Stimulated activated naive CD4-positive, alpha-beta T cell treated with Interleukin-2 at 50 U/mL for 16 hours (primary cell): ENCODE data around the gene CPVL.

Experiments
- DNase-seq: peaks from one replicate; lab custom pipeline; 2025; lab: John Stamatoyannopoulos, UW

Gene CPVL

DNA sequence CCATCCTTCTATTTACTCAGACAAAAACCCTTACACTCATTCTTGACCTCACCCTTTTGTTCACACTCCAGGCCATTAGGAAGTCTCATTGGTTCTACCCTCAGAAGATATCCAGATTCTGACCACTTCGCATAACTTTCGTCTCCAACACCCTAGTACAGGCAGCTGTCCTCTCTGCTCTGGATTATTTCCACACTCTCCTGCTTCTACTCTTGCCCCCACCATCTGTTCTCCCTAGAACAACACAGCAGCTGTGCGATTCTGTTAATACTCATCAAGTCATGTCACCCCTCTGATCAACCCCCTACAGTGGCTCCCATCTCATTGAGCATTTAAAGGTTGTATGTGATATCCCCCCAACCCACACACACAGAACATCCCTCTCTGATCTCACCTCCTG, 172.7 kb downstream of the CPVL start:
- no peak for DNase-seq

DNA sequence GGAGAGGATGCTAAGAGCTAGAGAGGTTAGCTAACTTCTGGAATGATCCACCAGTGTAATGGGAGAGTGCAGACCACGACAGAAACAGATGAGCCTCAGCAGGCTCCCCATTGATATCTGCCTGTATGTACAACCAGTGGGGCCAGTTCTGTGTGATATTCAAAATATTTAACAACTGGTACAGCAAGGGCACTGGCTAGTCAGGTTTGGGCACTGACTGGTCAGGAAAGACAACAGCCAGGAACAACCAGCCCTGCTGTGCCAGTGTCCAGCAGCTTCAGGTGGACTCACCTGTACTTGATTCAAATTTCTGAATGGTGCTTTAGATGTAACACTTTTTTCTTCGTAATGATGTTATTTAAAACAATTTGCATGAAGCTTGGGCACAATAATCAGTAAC, 182.3 kb downstream of the CPVL start:
- DNase-seq = no peak

DNA sequence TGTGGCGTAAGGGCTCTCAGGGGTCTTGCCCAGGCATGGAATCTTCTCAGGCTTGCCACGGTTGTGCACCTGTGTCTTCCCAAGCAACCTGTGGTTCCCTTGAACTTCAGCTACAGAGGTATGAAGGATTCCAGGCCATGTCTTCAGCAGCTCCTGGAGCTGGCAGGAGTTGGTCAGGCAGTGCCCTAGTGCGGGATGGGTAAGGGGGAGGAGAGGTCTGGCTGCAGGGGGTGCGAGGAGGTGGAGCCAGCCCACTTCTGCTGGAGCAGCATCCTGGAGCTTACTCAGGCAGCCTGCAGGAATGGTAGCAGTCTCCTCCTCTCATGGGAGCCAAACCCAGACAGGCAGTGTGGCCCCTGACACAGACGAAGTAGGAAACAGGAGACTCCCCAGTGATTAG, 184.4 kb downstream of the CPVL start:
- DNase-seq = no peak

DNA sequence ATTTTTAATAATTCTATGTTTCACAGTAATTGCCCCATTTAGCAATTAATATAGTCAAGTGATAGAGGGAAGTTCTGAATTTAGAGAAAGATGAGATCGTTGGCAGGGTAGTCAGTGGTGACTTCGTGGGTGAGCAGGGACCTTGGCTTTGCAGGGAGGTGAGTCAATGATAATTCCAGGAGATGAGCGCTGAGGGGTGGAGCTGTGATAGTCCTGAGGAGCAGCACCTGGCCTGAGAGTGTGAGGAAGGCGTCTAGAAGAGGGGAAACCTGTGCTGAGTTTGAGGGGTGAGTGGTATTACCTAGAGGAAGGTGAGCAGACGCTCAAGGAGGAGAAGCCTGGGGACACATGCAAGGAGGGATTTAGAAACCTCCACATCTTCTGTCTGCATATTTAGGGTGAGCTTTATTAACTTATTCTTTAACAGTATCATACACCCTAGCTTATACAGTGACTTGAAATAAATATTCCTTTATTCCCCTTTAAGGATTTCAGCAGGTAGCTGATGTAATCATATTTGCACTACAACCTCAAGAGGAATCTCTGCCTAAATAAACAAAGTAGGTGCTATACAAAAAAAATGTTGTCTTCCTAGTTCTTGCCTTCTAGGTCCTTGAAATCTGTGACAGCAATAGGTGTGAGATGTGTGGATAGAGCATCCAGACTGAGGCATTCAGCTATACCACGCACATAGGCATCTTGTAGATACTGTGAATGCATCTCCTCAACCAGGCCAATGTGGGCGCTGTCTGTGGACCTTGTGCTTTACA, 186.1 kb downstream of the CPVL start:
- no peak for DNase-seq

DNA sequence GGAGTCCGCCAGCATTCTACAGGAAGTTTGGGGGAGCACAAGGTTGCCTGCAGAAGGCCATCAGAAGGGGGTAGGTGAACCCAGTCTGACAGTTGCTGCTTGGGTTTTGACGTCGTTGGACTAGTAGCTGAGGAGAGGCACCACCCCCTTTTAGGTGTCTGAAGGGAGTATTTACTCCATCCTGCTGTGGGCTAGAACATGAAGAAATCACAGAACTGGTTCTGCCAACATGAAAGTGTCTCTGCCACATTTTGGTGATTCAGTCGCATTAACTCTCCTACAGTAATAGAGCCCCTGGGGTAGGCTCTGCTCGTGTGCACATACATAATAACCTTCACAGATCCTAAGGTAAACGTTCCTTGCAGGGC, 187.4 kb downstream of the CPVL start:
- DNase-seq = no peak

DNA sequence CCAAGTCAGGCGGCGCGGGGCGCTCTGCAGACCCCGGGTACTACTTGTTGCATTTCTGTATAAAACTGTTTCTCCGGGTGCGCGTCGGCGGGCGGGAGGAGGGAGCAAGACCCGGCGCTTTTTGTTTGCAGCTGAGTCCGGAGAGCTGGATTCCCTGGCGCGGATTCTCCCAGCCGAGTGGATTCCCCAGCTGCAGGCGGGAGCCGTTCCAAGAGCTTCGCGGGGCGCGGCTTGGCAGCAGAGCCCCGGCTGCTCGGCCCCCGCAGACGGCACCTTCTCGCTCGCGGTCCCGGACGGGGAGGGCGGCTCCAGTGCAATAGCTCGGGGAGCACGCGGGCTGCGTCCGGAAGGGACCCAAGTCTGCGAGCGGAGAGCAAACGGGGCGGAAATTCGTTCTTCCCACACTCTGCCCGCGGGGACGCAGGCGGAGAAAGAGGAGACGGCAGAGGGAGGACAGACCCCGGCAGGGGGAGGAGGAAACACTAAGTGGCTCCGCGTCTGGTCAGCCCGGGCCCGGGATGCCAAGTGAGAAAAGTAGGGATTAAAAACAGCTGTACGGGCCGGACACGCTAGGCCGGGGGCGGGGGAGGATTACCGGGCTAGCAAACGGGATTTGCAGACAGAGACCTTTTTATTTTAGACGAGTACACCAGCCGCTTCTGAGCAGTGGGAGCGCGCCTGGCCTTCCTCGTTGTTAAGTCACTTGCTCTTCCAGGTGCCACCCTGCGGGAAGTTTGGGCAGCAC, 187.9 kb downstream of the CPVL start, which contains the start of gene TRIL:
Gene TRIL (minus strand): TSS at position 96 of the 745 bp plus-strand sequence. CDS start 284 bp downstream, outside the sequence.
- DNase-seq = no peak

DNA sequence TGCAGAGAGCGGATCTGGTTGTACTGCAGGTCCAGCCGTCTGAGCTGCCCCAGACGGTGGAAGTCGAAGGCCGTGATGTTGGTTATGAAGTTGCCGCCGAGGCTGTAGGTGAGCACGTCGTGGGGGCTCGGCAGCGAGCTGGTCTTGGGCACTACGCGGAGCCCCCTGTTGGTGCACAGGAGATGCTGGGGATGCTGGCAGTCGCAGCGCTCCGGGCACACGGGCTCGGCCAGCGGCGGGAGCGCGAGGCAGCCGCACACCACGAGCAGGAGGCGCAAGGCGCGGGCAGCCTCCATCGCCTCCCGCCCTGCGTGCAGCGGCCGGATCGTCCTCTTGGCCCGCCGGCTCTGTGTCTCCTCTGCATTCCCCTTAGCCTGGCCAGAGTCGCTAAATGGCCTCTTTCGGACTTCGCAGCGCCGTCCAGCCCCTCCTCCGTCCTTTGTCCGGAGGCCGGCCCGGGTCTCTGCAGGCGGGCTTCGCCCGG, 188.5 kb downstream of the CPVL start:
- no peak for DNase-seq

DNA sequence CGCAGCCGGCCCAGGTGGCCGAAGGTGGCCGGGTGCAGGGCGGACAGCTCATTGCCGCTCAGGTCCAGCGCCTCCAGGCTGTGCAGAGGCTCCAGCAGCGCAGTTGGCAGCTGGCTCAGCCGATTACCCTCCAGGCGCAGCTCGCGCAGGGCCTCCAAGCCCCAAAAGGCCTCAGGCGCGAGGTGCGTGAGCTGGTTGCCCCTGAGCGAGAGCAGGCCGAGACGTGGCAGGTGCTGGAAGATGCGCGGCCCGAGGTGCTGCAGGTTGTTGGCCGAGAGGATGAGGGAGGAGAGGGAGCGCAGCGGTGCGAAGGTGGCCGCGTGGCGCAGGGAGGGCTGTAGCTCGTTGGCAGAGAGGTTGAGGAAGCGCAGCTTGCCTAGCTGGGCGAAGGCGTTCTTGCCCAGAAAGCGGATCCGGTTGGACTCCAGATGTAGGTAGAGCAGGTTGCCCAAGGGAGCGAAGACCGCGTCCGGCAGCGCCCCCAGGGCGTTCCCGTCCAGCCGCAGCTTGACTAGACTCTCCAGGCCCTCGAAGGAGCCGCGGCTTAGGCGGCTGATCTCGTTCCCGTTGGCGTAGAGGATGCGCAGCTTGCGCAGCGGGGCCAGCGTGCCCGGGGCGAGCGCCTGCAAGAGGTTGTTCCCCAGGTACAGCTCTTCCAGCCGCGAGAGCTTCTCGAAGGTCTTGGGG, 189.1 kb downstream of the CPVL start:
- no peak for DNase-seq

DNA sequence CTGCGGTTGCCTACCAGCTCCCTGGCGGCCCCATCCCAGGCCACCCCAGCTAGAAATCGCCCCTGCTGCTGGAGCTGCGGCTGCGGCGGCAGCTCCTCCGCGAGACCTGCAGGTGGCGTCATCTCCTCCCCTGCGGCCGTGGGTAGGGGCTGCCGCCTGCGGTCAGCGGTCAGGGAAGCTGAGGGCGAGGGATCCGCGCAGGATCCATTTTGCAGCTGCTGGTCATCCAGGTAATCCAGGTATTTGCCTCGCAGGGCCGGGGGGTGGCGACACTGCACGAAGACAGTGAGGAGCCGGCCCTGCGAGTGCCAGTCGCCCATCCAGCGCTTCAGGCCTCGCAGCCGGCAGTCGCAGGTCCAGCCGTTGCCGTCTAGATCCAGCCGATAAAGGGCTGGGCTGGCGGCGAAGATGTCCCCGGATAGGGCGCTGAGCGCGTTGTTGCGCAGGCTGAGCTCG, 189.7 kb downstream of the CPVL start:
- no peak for DNase-seq

DNA sequence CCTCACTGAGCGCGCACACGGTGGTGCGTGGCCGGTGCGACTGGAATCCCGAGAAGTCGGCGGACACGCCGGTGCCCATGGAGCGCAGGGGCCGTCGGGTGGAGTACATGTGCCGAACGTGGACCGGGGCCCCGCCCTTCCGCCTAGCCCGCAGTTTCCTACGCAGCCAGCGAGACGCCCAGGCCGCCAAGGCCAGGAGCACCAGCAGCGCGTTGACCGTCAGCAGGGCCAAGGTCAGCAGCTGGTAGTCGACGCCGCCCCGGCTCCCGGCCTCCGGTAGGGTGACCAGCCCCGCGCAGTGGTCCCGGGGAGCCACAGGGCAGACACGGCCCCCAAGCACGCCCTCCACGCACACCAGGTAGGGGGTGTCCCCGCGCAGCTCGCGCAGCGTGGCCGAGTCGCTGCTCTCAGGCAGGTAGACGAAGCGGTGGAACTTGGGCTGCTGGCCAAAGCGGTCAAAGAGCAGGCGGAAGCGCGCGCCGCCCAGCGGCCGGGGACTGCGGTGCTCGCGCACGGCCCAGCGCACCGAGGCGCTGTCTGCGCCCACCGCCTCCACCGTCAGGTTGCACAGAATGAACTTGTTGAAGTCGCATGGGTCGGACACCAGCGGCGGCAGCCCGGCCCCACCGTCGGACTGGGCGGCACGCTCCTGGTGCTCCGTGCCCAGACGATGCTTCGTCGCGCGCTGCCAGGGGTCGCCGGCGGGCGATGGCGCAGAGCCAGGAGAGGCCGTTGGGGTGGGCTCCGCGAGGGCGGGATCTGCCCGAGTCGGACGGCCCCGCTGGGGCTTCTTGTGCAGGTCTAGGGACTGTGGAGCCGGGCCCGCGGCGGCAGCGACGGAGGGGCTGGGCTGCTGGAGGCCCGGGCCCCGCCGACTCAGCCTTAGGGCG, 190.4 kb downstream of the CPVL start:
- no peak for DNase-seq

DNA sequence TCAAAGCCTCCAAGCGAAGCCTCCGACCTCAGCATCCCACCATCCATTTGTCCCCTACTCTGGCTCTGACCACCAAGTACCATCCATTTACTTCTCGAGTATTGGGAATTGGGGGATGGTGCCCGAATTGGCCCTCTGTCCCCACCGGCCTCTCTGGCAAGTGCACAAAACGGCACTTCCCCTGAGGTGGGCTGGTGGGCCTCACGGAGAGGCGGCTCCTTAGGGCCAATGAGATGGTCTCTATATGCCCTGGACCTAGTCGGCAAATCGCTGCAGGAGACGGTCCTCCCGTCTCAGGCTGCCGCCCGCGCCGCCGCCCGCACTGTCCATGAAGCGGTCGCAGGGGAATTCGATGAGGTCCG, 191.0 kb downstream of the CPVL start:
- DNase-seq = no peak

DNA sequence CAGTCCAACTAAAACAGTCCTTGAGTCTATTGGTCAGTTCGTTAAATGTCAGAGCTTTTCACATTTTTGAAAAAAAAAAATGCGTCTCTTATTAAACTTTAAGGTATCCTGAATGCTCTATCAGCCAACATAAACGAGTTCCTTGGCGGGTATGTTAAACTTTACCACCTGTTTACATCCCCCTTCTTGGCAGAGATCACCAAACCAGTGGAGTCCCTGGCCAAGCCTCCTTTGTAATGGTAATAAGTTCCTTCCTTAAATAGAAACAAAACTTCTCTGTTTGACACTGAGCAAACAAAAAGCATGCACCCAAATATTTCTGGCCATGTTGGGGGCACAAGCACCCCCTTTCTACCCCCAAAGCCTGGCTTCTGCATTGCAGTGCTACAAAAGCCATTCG, 191.4 kb downstream of the CPVL start:
- DNase-seq = no peak

DNA sequence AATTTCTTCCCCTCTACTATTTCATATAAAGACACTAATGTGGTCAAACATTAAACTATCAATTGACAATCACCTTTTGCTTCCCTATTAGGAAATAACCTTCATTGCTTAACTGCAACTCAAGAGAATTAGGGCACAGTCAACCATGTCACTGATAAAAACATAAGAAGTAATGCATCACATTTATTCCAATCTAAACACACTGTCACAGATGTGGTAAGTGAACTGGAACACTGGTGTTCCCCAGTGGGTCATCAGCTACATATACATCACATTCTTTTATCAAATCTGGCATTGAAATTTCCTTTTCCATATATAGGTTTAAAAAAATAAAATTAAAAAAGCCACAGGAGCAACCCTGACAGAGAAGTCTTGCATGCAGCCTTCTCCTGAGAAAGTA, 191.9 kb downstream of the CPVL start:
- DNase-seq = no peak

DNA sequence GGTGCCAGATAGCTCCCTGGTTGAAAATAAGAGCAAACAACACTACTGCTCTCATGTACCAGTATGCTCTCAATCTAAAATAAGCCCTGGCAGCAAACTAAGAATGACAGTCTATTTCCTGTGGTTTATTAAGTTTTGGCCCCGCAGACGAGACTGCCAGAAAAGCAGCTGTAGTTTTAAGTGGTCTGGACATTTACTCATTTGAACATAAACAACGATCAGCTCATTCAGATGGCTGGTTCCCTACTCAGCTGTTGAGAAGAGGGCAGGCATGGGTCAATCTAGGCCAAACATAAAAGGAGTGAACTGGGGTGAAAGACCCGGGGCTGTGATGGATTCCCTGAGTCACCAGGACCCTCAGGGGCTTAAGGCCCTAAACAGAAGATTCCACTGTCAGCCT, 192.7 kb downstream of the CPVL start:
- no peak for DNase-seq
